Activated CD8-positive, alpha-beta memory T cell treated with anti-CD3 and anti-CD28 coated beads for 24 hours (primary cell): ENCODE measurements around the gene LY9.
"Not testable (repeated sequence)": the region's sequence is repeated elsewhere in the genome, so short reads cannot be mapped to it uniquely, and the experiment has no call there.

ENCODE experiments used
- DNase-seq: peaks from one replicate; pipeline ENCODE4 v3.0.0-alpha.2; 2020

LY9 gene

DNA sequence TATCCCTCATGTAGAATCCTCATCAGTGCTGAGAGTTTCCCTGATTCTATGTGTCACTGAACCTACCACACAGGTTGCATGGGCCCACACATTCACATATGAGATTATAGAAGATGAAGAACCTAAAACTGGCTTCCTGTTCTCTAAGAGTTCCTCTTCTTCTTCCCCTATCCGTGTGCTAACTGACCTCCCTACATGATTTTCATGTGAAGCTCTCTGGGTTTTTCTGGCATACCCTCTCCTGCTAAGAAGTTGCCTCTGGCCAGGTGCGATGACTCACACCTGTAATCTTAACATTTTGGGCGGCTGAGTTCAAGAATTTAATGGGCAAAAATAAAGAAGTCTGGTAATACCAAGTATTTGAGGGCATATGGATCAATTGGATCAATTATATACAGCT lies 72.2 kb downstream of the LY9 start:
- no peak for DNase-seq

DNA sequence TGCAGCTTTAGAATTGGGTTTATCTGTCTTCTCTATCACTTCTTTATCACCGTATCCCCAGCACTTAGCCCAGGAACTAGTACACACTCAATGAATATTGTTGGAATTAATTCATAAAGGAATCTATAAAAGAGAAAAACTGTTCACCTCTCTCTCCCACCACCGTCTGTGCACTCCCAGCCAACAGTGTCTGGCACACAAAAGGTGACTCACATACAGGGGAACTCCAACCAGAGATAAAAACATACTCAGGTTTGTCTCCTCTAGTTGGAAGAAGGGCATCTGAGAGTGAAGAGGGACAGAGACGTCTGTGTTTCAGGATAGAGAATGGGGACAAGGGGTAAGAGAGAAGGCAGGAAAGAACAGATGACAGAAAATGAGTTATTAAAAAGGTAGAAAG lies 79.0 kb downstream of the LY9 start:
- no peak for DNase-seq

- not testable (repeated sequence) for DNase-seq
Observed at GRCh38 chr1:160875591-160875990, 79.6 kb downstream of the LY9 start.

GRCh38 chr1:160876311-160876710 lies 80.3 kb downstream of the LY9 start:
- DNase-seq: no peak

DNA sequence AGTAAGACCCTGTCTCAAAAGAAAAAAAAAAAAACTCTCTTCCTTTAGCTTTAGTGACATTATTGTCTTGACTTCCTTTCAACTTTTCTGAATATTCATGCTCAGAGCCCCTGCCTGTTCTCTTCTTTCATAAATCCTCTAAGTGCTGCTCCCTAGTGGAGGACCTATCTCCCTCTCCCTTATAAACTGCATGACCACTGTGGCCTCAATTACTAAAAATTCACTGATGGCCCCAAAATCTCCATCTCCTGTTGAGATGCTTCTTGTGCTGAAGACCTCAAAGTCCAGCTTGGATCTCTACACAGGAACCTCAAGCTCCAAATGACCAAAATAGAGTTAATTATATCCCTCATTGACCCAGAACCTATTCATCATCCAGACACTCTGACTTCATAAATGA lies 81.2 kb downstream of the LY9 start:
- DNase-seq: no peak
